ENCODE data around the gene AHNAK.
A peak's percentile ranks its signal among the peaks of the same experiment; 100 is the strongest.

DNA sequence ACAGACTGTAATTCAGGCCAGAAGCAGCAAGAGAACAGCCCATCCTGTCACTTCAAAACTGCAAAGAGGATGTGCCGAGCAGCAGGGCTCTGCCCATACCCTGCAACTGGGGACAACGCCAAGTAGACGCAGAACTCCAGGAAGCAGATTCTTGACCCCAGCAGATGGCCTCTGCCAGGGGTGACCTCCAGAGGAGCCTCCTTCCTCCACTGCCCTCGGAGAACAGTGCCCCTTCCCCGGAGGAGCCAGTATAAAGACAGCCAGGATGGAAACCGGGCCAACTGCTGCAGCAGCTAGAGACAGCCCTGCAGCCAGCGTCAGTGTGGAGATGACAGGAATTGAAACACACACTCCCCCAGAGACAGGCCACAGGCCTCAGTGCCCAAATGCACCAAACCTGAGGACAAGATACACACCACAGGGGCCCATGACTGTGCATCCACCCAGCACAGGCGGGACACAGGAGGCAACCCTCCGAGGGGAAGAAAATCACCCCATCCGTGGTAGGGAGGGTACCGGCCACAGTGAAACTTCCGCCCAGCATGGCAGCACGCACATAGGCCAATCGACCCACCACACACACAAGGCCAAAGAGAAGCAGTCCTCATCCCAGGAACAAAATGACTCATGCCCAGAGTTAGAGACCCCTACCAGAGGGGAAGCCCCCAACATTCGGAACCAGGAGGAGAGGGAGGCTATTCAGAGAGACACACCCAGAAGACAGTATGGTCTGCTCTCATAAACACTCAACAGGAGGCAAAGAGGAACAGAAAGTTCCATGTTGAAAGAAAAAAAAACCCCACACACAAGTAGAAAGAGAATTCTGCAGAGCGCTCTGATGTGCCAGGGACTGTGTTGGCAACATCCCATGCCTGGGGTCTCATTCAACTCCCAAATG lies 5.6 kb downstream of the AHNAK start:
- TF ChIP-seq POLR2AphosphoS5 (IDR thresholded peaks at IDR 0.05; ENCODE audit: low read depth, low read length) (peak; percentile 13; the same call in 1 of the 2 replicates), SIN3A (IDR thresholded peaks at IDR 0.05; ENCODE audit: borderline replicate concordance, insufficient read depth, low read length) (no peak; the same call in 1 of the 2 replicates)
- TF ChIP-seq, protein P1, sequence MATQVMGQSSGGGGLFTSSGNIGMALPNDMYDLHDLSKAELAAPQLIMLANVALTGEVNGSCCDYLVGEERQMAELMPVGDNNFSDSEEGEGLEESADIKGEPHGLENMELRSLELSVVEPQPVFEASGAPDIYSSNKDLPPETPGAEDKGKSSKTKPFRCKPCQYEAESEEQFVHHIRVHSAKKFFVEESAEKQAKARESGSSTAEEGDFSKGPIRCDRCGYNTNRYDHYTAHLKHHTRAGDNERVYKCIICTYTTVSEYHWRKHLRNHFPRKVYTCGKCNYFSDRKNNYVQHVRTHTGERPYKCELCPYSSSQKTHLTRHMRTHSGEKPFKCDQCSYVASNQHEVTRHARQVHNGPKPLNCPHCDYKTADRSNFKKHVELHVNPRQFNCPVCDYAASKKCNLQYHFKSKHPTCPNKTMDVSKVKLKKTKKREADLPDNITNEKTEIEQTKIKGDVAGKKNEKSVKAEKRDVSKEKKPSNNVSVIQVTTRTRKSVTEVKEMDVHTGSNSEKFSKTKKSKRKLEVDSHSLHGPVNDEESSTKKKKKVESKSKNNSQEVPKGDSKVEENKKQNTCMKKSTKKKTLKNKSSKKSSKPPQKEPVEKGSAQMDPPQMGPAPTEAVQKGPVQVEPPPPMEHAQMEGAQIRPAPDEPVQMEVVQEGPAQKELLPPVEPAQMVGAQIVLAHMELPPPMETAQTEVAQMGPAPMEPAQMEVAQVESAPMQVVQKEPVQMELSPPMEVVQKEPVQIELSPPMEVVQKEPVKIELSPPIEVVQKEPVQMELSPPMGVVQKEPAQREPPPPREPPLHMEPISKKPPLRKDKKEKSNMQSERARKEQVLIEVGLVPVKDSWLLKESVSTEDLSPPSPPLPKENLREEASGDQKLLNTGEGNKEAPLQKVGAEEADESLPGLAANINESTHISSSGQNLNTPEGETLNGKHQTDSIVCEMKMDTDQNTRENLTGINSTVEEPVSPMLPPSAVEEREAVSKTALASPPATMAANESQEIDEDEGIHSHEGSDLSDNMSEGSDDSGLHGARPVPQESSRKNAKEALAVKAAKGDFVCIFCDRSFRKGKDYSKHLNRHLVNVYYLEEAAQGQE (IDR thresholded peaks at IDR 0.05; ENCODE audit: insufficient read depth in 1 of 2, low read depth in 2 of 2, low read length in 2 of 2), result no peak
